GM12878 (cell line): Measurements from ENCODE around the gene CNOT2. TPM values are rescaled to one million over a fixed set of nuclear protein-coding genes. Genes with fewer than 3 reads are reported as not detected.

ENCODE experiments used
- ATAC-seq: fragments of 200-7000 bp; cut with Tn5 transposase; 3 replicates; pipeline ENCODE4 v1.9.1; 2020; ENCODE audit warnings: mild to moderate bottlenecking, moderate library complexity
- BruUV-seq: library from RNA; stranded (reverse); fragments of 400-500 nt; replicated peaks from 2 replicates; lab custom pipeline; 2021; lab: Mats Ljungman, UMichigan
- CTCF ChIA-PET: fragments of 300-600 bp; sonication (Branson Sonifier 250); formaldehyde crosslinking; extraction: SDS; loops from one replicate; lab custom pipeline; 2021; ENCODE audit warnings: inconsistent platforms; lab: Yijun Ruan, JAX
- POLR2A ChIA-PET: fragments of 350-600 bp; formaldehyde crosslinking; extraction: SDS; loops from one replicate; lab custom pipeline; 2021; ENCODE audit warnings: inconsistent platforms; lab: Charles Lee
- RAD21 ChIA-PET: fragments of 300-600 bp; sonication (Branson Sonifier 250); formaldehyde crosslinking; loops from one replicate; lab custom pipeline; 2023; ENCODE audit warnings: antibody characterized with exemption; ENCODE audit not compliant: unreplicated experiment; lab: Charles Lee
- SMC1A ChIA-PET: fragments of 300-600 bp; sonication (Branson Sonifier 250); formaldehyde crosslinking; loops from one replicate; lab custom pipeline; 2023; ENCODE audit not compliant: unreplicated experiment, uncharacterized antibody; lab: Charles Lee
- DNase-seq: peaks from one replicate; pipeline ENCODE4 v3.0.0-alpha.2; 2011; ENCODE audit warnings: low read depth, low spot score
- FAIRE-seq: peaks from 3 replicates; lab custom pipeline; 2011; peaks lifted over from hg19 to GRCh38; lab: Jason Lieb, UNC
- H2AFZ ChIP-seq: 2 replicates; pipeline ENCODE4 v1.6.0; 2011; ENCODE audit warnings: low read depth, low read length, control low read depth; ENCODE audit not compliant: control insufficient read depth
- H3K27ac ChIP-seq: 2 replicates; pipeline ENCODE4 v1.5.1; 2011; ENCODE audit warnings: control low read depth; ENCODE audit not compliant: control insufficient read depth, insufficient read depth
- H3K27me3 ChIP-seq, 2 experiments: replicated peaks in 1 of 2; 2 replicates each; pipeline versions ENCODE4 v1.6.0 to v1.6.1; 2011; ENCODE audit warnings: low read length in 1 of 2; ENCODE audit not compliant: control insufficient read depth in 2 of 2, insufficient read depth in 2 of 2
- H3K36me3 ChIP-seq, 2 experiments: 2 replicates each; pipeline ENCODE4 v1.5.1; 2011; ENCODE audit warnings: low read length in 1 of 2; ENCODE audit not compliant: control insufficient read depth in 2 of 2, insufficient read depth in 2 of 2
- H3K4me1 ChIP-seq: 2 replicates; pipeline ENCODE4 v1.6.1; 2011; ENCODE audit warnings: mild to moderate bottlenecking, low read length, moderate library complexity, mixed read lengths; ENCODE audit not compliant: control insufficient read depth, insufficient read depth
- H3K4me2 ChIP-seq: 2 replicates; pipeline ENCODE4 v1.6.0; 2011; ENCODE audit warnings: control low read depth; ENCODE audit not compliant: control insufficient read depth, insufficient read depth
- H3K4me3 ChIP-seq: fragments of 200-600 bp; sonication (generic); 2 replicates; pipeline ENCODE4 v1.5.1; 2016
- H3K79me2 ChIP-seq: 2 replicates; pipeline ENCODE4 v1.6.0; 2011; ENCODE audit warnings: low read length; ENCODE audit not compliant: control insufficient read depth, insufficient read depth
- H3K9ac ChIP-seq: 2 replicates; pipeline ENCODE4 v1.8.0; 2011; ENCODE audit warnings: low read length, control low read depth, mixed read lengths; ENCODE audit not compliant: control insufficient read depth, insufficient read depth
- H3K9me3 ChIP-seq: replicated peaks from 3 replicates; pipeline ENCODE4 v1.5.1; 2011; ENCODE audit warnings: mild to moderate bottlenecking, low read length; ENCODE audit not compliant: control insufficient read depth, insufficient read depth
- H4K20me1 ChIP-seq: 2 replicates; pipeline ENCODE4 v1.6.0; 2011; ENCODE audit not compliant: control insufficient read depth, insufficient read depth
- ATF7 ChIP-seq: fragments of 450-650 bp; IDR thresholded peaks from 2 replicates; pipeline ENCODE4 v1.6.1; 2016; ENCODE audit warnings: low read depth, mild to moderate bottlenecking
- CREM ChIP-seq: IDR thresholded peaks from 2 replicates; pipeline ENCODE4 v1.6.1; 2014; ENCODE audit warnings: antibody characterized with exemption, low read depth
- EP300 ChIP-seq, 2 experiments: fragments of 150-350 bp in 1 of 2; IDR thresholded peaks; 2 replicates each; pipeline ENCODE4 v1.6.1; 2011 to 2012; ENCODE audit warnings: low read depth in 2 of 2, low read length in 2 of 2, borderline replicate concordance in 1 of 2, improper control_type of control experiment in 1 of 2, inconsistent platforms in 1 of 2; ENCODE audit not compliant: control insufficient read depth in 1 of 2
- ESRRA ChIP-seq: IDR thresholded peaks from 2 replicates; pipeline ENCODE4 v1.6.1; 2012; ENCODE audit warnings: mild to moderate bottlenecking, low read length, improper control_type of control experiment
- FOXK2 ChIP-seq: fragments of 450-650 bp; IDR thresholded peaks from 2 replicates; pipeline ENCODE4 v1.6.1; 2017; ENCODE audit warnings: mild to moderate bottlenecking, moderate library complexity
- MEF2A ChIP-seq: IDR thresholded peaks from 2 replicates; pipeline ENCODE4 v1.6.1; 2011; ENCODE audit warnings: low read depth, mild to moderate bottlenecking, low read length, moderate library complexity; ENCODE audit not compliant: insufficient read depth
- MEF2B ChIP-seq: fragments of 450-650 bp; IDR thresholded peaks from 2 replicates; pipeline ENCODE4 v1.6.1; 2018; ENCODE audit warnings: mild to moderate bottlenecking, moderate library complexity; ENCODE audit not compliant: partially characterized antibody, poor library complexity, severe bottlenecking
- MTA2 ChIP-seq: fragments of 450-650 bp; IDR thresholded peaks from 2 replicates; pipeline ENCODE4 v1.6.1; 2016; ENCODE audit warnings: low read depth, mild to moderate bottlenecking, moderate library complexity
- MYC ChIP-seq: IDR thresholded peaks from 2 replicates; pipeline ENCODE4 v1.6.1; 2011; ENCODE audit warnings: mild to moderate bottlenecking, low read length, moderate library complexity, inconsistent platforms; ENCODE audit not compliant: insufficient read depth, insufficient replicate concordance, insufficient read length, severe bottlenecking
- NFIC ChIP-seq: IDR thresholded peaks from 2 replicates; pipeline ENCODE4 v1.6.1; 2012; ENCODE audit warnings: low read depth, mild to moderate bottlenecking, inconsistent platforms, low read length, moderate library complexity
- NRF1 ChIP-seq: conservative IDR thresholded peaks from 2 replicates; pipeline ENCODE4 v1.6.1; 2011; ENCODE audit warnings: mild to moderate bottlenecking, low read depth, low read length, improper control_type of control experiment
- SMC3 ChIP-seq: IDR thresholded peaks from 2 replicates; pipeline ENCODE4 v1.6.1; 2011; ENCODE audit warnings: low read length, improper control_type of control experiment, borderline replicate concordance
- SPI1 ChIP-seq: IDR thresholded peaks from 2 replicates; pipeline ENCODE4 v1.6.1; 2011; ENCODE audit warnings: low read depth, mild to moderate bottlenecking, low read length, moderate library complexity, borderline replicate concordance; ENCODE audit not compliant: insufficient read depth
- SREBF1 ChIP-seq: IDR thresholded peaks from 2 replicates; pipeline ENCODE4 v1.6.1; 2012; ENCODE audit warnings: mild to moderate bottlenecking, low read length
- STAT3 ChIP-seq: IDR thresholded peaks from 2 replicates; pipeline ENCODE4 v1.6.1; 2011; ENCODE audit warnings: low read depth, low read length, improper control_type of control experiment
- TCF3 ChIP-seq: IDR thresholded peaks from 2 replicates; pipeline ENCODE4 v1.6.1; 2012; ENCODE audit warnings: low read depth, mild to moderate bottlenecking, low read length, borderline replicate concordance; ENCODE audit not compliant: insufficient read depth
- ZNF217 ChIP-seq: fragments of 450-650 bp; IDR thresholded peaks from 2 replicates; pipeline ENCODE4 v1.6.1; 2017; ENCODE audit warnings: antibody characterized with exemption, mild to moderate bottlenecking
- ZNF24 ChIP-seq: fragments of 450-650 bp; IDR thresholded peaks from 2 replicates; pipeline ENCODE4 v1.6.1; 2017; ENCODE audit warnings: antibody characterized with exemption, mild to moderate bottlenecking
- WGBS: methylation state at CpG from one replicate; pipeline ENCODE4 v1.1.6; 2016; ENCODE audit warnings: low lambda C conversion rate; ENCODE audit not compliant: insufficient replicate concordance, insufficient coverage; ENCODE audit errors: missing lambda C conversion rate; 5-methylcytosine and 5-hydroxymethylcytosine counted together
- in situ Hi-C: fragments of 300-500 bp; cut with MboI; formaldehyde crosslinking; loops from 9 replicates; pipeline ENCODE4 v1.14.3; 2018; ENCODE audit warnings: mixed read lengths
- intact Hi-C: fragments of 100-400 bp; cut with micrococcal nuclease; formaldehyde crosslinking; loops from one replicate; pipeline ENCODE4 v1.14.2; 2022; ENCODE audit not compliant: unreplicated experiment
- polyA plus RNA-seq, 11 experiments: library from polyadenylated mRNA; depleted of rRNA in 4 of 11; unstranded in 6 of 11; stranded (reverse) in 5 of 11; fragments of >200 nt; fragmentation: Nextera tagmentation in 4 of 11; fragmentation: Illumina TruSeq in 1 of 11; extraction: Ambion mirVana in 4 of 11; extraction: Trizol in 1 of 11; gene quantifications; 1 replicate in 1 of 11; 2 replicates in 10 of 11; pipeline versions ENCODE4 v1.2.1 to v1.2.3, GENCODE V29; 2011 to 2016; ENCODE audit warnings: inconsistent platforms in 2 of 11, missing spikeins in 2 of 11, low read depth in 1 of 11
- total RNA-seq, 4 experiments: library from RNA; depleted of rRNA in 3 of 4; stranded (reverse); fragments of >200 nt in 3 of 4; fragmentation: Illumina TruSeq in 1 of 4; extraction: Trizol in 1 of 4; gene quantifications; 2 replicates each; pipeline versions ENCODE4 v1.2.1 to v1.2.3, GENCODE V29; 2013 to 2021
- TF ChIP-seq, protein P1 (sequence below): fragments of 450-650 bp; IDR thresholded peaks from 2 replicates; pipeline ENCODE4 v1.6.1; 2016; ENCODE audit warnings: mild to moderate bottlenecking
- TF ChIP-seq, protein P2 (sequence below): IDR thresholded peaks from 2 replicates; pipeline ENCODE4 v1.6.1; 2012; ENCODE audit warnings: low read depth, low read length, improper control_type of control experiment
- TF ChIP-seq, protein P3 (sequence below): fragments of 450-650 bp; IDR thresholded peaks from 2 replicates; pipeline ENCODE4 v1.6.1; 2014; ENCODE audit warnings: mild to moderate bottlenecking
- TF ChIP-seq, protein P4 (sequence below): fragments of 450-650 bp; IDR thresholded peaks from 2 replicates; pipeline ENCODE4 v1.6.1; 2017; ENCODE audit warnings: low read depth, mild to moderate bottlenecking, moderate library complexity

Gene CNOT2
- total and polyA plus RNA-seq, 10 of the 15 experiments (the other 5 are each of a cell fraction or from before 2014, with no cell fraction given) = 37.9 to 127 (median 82.4) TPM

DNA sequence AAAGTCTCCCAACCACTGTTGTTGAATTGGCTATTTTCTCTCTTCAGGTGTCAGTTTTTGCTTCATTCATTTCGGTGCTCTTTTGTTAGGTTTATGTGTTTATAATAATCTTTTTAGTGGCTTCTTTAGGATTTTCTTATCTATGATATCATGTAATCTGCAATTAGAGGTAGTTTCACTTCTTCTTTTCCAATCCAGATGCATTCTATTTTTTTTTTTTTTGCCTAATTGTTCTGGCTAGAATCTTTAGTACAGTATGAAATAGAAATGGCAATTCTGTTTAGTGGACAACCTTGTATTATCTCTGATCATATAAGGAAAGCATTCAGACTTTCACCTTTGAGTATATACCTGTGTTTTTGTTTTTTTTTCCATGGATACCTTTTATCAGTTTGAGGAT is 17.4 kb downstream of the CNOT2 start:
- H3K4me2 ChIP-seq = peak overlapping the region; percentile 50
- TF ChIP-seq, protein P1, sequence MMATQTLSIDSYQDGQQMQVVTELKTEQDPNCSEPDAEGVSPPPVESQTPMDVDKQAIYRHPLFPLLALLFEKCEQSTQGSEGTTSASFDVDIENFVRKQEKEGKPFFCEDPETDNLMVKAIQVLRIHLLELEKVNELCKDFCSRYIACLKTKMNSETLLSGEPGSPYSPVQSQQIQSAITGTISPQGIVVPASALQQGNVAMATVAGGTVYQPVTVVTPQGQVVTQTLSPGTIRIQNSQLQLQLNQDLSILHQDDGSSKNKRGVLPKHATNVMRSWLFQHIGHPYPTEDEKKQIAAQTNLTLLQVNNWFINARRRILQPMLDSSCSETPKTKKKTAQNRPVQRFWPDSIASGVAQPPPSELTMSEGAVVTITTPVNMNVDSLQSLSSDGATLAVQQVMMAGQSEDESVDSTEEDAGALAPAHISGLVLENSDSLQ = no peak
- TF ChIP-seq ZNF24 (peak; percentile 31; the same call in 1 of the 2 replicates), NFIC (peak; percentile 60; the same call in 1 of the 2 replicates), ZNF217 (no peak), SREBF1 (no peak), FOXK2 (no peak), SPI1 (peak; percentile 86), MTA2 (peak; percentile 99), SMC3 (no peak), EP300 (IDR thresholded peaks at IDR 0.05; ENCODE audit: borderline replicate concordance in 1 of 2, control insufficient read depth in 1 of 2, low read depth in 2 of 2, low read length in 2 of 2) (0 out of 4 replicates have a peak, but pooled peaks of 1 of the 2 experiments have one; percentile 32), ESRRA (no peak), NRF1 (no peak), MEF2B (peak; percentile 66), CREM (peak; percentile 33; the same call in 1 of the 2 replicates), MYC (no peak), STAT3 (no peak), MEF2A (0 out of 2 replicates have a peak, but pooled peaks have one; percentile 39), ATF7 (peak; percentile 95), TCF3 (no peak)
- TF ChIP-seq, protein P2, sequence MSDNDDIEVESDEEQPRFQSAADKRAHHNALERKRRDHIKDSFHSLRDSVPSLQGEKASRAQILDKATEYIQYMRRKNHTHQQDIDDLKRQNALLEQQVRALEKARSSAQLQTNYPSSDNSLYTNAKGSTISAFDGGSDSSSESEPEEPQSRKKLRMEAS = no peak
- TF ChIP-seq, protein P3, sequence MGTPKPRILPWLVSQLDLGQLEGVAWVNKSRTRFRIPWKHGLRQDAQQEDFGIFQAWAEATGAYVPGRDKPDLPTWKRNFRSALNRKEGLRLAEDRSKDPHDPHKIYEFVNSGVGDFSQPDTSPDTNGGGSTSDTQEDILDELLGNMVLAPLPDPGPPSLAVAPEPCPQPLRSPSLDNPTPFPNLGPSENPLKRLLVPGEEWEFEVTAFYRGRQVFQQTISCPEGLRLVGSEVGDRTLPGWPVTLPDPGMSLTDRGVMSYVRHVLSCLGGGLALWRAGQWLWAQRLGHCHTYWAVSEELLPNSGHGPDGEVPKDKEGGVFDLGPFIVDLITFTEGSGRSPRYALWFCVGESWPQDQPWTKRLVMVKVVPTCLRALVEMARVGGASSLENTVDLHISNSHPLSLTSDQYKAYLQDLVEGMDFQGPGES = no peak
- TF ChIP-seq, protein P4, sequence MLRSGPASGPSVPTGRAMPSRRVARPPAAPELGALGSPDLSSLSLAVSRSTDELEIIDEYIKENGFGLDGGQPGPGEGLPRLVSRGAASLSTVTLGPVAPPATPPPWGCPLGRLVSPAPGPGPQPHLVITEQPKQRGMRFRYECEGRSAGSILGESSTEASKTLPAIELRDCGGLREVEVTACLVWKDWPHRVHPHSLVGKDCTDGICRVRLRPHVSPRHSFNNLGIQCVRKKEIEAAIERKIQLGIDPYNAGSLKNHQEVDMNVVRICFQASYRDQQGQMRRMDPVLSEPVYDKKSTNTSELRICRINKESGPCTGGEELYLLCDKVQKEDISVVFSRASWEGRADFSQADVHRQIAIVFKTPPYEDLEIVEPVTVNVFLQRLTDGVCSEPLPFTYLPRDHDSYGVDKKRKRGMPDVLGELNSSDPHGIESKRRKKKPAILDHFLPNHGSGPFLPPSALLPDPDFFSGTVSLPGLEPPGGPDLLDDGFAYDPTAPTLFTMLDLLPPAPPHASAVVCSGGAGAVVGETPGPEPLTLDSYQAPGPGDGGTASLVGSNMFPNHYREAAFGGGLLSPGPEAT = peak; percentile 68; the same call in 1 of the 2 replicates

More for the DNA sequence above, 17.4 kb downstream of the CNOT2 start:
- DNase-seq (no peak), FAIRE-seq (no peak), ATAC-seq (peak; percentile 76)
- ChIA-PET CTCF (no interaction called here), SMC1A (no interaction called here), POLR2A (no interaction called here), RAD21 (no interaction called here)
- no peaks in the 10 kb centered on the region for H3K27me3 ChIP-seq
- no TSS peak for BruUV-seq
- H3K27ac ChIP-seq = no peak overlapping the region
- H2AFZ ChIP-seq = no peak overlapping the region
- no peaks in the 10 kb centered on the region; a peak in 1 of 4 replicates for H3K36me3 ChIP-seq
- H4K20me1 ChIP-seq = no peaks in the 10 kb centered on the region
- in situ Hi-C loops (no loop called here), intact Hi-C loops (no loop called here)
- H3K4me3 ChIP-seq = no peak overlapping the region
- WGBS = 0% methylated on average over 1 of the region's 1 CpG
- H3K9ac ChIP-seq = no peak overlapping the region
- H3K9me3 ChIP-seq = no peaks in the 10 kb centered on the region; the same call in 1 of the 3 replicates
- H3K4me1 ChIP-seq = no peaks in the 10 kb centered on the region
- H3K79me2 ChIP-seq = peaks cover 81% of the 10 kb centered on the region
